ENCODE data around the gene CMKLR1. TPM values are rescaled to one million over a fixed set of nuclear protein-coding genes. Genes with fewer than 3 reads are reported as not detected.

The CMKLR1 gene
- total RNA-seq, 1 donor: 0.54 TPM

- no peak for DNase-seq (ENCODE audit: low read depth)
- H3K4me3 ChIP-seq (ENCODE audit: low read depth, low read length): no peak overlapping the region
- TF ChIP-seq CTCF (IDR thresholded peaks at IDR 0.05; ENCODE audit: insufficient read depth, low read length): no peak
These were observed 18.9 kb upstream of the CMKLR1 start for GRCh38 chr12:108357834-108358579.

- no peak for DNase-seq (ENCODE audit: low read depth)
- no peak for TF ChIP-seq CTCF (IDR thresholded peaks at IDR 0.05; ENCODE audit: insufficient read depth, low read length)
- H3K4me3 ChIP-seq (ENCODE audit: low read depth, low read length): no peak overlapping the region
These were observed 18.0 kb upstream of the CMKLR1 start for GRCh38 chr12:108356835-108357806.

- no peak for TF ChIP-seq CTCF (IDR thresholded peaks at IDR 0.05; ENCODE audit: insufficient read depth, low read length)
- DNase-seq (ENCODE audit: low read depth): no peak
- no peak overlapping the region for H3K4me3 ChIP-seq (ENCODE audit: low read depth, low read length)
These were observed 16.0 kb upstream of the CMKLR1 start for GRCh38 chr12:108355069-108355468.

DNA sequence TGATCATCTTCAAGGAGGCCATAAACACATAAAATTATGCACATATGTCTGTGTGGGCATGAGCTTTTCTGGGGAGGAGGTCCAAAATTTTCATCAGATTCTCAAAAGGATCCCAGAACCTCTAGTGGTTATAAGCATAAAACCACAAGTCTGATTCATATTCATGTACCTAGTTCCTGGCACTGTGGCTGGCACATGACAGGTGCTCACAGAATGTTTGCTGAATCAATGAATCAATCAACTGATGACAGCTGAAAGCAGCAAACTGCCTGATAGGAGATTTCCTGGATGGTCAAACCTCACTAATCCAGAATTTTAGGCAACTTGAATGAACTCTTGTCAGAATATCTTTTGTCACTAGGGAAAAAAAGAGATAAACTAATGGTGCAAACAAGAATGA lies 13.5 kb upstream of the CMKLR1 start:
- no peak for DNase-seq (ENCODE audit: low read depth)
- H3K4me3 ChIP-seq (ENCODE audit: low read depth, low read length): no peak overlapping the region
- no peak for TF ChIP-seq CTCF (IDR thresholded peaks at IDR 0.05; ENCODE audit: insufficient read depth, low read length)

DNA sequence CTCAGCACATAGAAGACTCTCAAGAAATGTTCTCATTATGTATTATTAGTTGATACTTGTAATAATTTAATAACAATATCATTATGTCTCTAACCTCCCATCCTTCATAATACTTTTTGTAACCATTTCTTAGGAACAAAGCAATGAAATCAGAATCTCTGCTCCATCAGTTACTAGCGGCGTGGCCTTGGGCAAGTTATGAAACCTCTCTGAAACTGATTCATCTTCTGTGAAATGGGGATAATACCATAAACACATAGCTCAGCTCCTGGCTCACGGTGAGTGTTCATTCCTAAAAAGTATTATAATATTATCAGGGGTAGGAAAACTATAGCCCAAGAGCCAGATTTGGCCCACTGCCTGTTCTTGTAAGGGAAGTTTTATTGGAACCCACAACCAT lies 11.4 kb upstream of the CMKLR1 start:
- no peak for TF ChIP-seq CTCF (IDR thresholded peaks at IDR 0.05; ENCODE audit: insufficient read depth, low read length)
- no peak for DNase-seq (ENCODE audit: low read depth)
- no peak overlapping the region for H3K4me3 ChIP-seq (ENCODE audit: low read depth, low read length)

DNA sequence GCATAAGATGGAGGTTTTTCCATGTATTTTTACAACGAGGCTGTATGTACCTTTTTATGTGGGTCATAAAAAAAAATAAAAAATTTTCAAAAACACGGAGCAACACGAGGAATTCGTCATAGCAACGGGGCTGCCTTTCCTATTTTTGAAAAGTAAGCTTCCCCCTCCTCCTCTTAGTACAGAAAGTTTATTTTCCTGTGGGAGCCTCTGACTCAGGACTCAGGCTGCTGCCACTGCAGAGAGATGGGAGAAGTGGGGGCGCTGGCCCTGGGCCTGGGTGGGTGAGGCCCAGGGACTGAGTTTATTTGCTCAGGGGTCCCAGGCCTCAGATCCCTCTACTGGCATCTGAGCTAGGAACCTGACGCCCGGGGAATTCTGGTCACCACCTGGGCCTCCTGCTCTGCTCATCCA lies 10.2 kb upstream of the CMKLR1 start:
- no peak for TF ChIP-seq CTCF (IDR thresholded peaks at IDR 0.05; ENCODE audit: insufficient read depth, low read length)
- DNase-seq (ENCODE audit: low read depth): no peak
- no peak overlapping the region for H3K4me3 ChIP-seq (ENCODE audit: low read depth, low read length)
